GM12878 (cell line): ENCODE results near the gene ADK. TPM values are rescaled to one million over a fixed set of nuclear protein-coding genes. Genes with fewer than 3 reads are reported as not detected.

Experiments used
- ATAC-seq: fragments of 200-7000 bp; cut with Tn5 transposase; 3 replicates; pipeline ENCODE4 v1.9.1; 2020; ENCODE audit warnings: mild to moderate bottlenecking, moderate library complexity
- BruUV-seq: library from RNA; stranded (reverse); fragments of 400-500 nt; replicated peaks from 2 replicates; lab custom pipeline; 2021; lab: Mats Ljungman, UMichigan
- CTCF ChIA-PET: fragments of 300-600 bp; sonication (Branson Sonifier 250); formaldehyde crosslinking; extraction: SDS; loops from one replicate; lab custom pipeline; 2021; ENCODE audit warnings: inconsistent platforms; lab: Yijun Ruan, JAX
- POLR2A ChIA-PET: fragments of 350-600 bp; formaldehyde crosslinking; extraction: SDS; loops from one replicate; lab custom pipeline; 2021; ENCODE audit warnings: inconsistent platforms; lab: Charles Lee
- RAD21 ChIA-PET: fragments of 300-600 bp; sonication (Branson Sonifier 250); formaldehyde crosslinking; loops from one replicate; lab custom pipeline; 2023; ENCODE audit warnings: antibody characterized with exemption; ENCODE audit not compliant: unreplicated experiment; lab: Charles Lee
- SMC1A ChIA-PET: fragments of 300-600 bp; sonication (Branson Sonifier 250); formaldehyde crosslinking; loops from one replicate; lab custom pipeline; 2023; ENCODE audit not compliant: unreplicated experiment, uncharacterized antibody; lab: Charles Lee
- DNase-seq: peaks from one replicate; pipeline ENCODE4 v3.0.0-alpha.2; 2011; ENCODE audit warnings: low read depth, low spot score
- FAIRE-seq: peaks from 3 replicates; lab custom pipeline; 2011; peaks lifted over from hg19 to GRCh38; lab: Jason Lieb, UNC
- H2AFZ ChIP-seq: 2 replicates; pipeline ENCODE4 v1.6.0; 2011; ENCODE audit warnings: low read depth, low read length, control low read depth; ENCODE audit not compliant: control insufficient read depth
- H3K27ac ChIP-seq: 2 replicates; pipeline ENCODE4 v1.5.1; 2011; ENCODE audit warnings: control low read depth; ENCODE audit not compliant: control insufficient read depth, insufficient read depth
- H3K27me3 ChIP-seq, 2 experiments: replicated peaks in 1 of 2; 2 replicates each; pipeline versions ENCODE4 v1.6.0 to v1.6.1; 2011; ENCODE audit warnings: low read length in 1 of 2; ENCODE audit not compliant: control insufficient read depth in 2 of 2, insufficient read depth in 2 of 2
- H3K36me3 ChIP-seq, 2 experiments: 2 replicates each; pipeline ENCODE4 v1.5.1; 2011; ENCODE audit warnings: low read length in 1 of 2; ENCODE audit not compliant: control insufficient read depth in 2 of 2, insufficient read depth in 2 of 2
- H3K4me1 ChIP-seq: 2 replicates; pipeline ENCODE4 v1.6.1; 2011; ENCODE audit warnings: mild to moderate bottlenecking, low read length, moderate library complexity, mixed read lengths; ENCODE audit not compliant: control insufficient read depth, insufficient read depth
- H3K4me2 ChIP-seq: 2 replicates; pipeline ENCODE4 v1.6.0; 2011; ENCODE audit warnings: control low read depth; ENCODE audit not compliant: control insufficient read depth, insufficient read depth
- H3K4me3 ChIP-seq: fragments of 200-600 bp; sonication (generic); 2 replicates; pipeline ENCODE4 v1.5.1; 2016
- H3K79me2 ChIP-seq: 2 replicates; pipeline ENCODE4 v1.6.0; 2011; ENCODE audit warnings: low read length; ENCODE audit not compliant: control insufficient read depth, insufficient read depth
- H3K9ac ChIP-seq: 2 replicates; pipeline ENCODE4 v1.8.0; 2011; ENCODE audit warnings: low read length, control low read depth, mixed read lengths; ENCODE audit not compliant: control insufficient read depth, insufficient read depth
- H3K9me3 ChIP-seq: replicated peaks from 3 replicates; pipeline ENCODE4 v1.5.1; 2011; ENCODE audit warnings: mild to moderate bottlenecking, low read length; ENCODE audit not compliant: control insufficient read depth, insufficient read depth
- H4K20me1 ChIP-seq: 2 replicates; pipeline ENCODE4 v1.6.0; 2011; ENCODE audit not compliant: control insufficient read depth, insufficient read depth
- ATF7 ChIP-seq: fragments of 450-650 bp; IDR thresholded peaks from 2 replicates; pipeline ENCODE4 v1.6.1; 2016; ENCODE audit warnings: low read depth, mild to moderate bottlenecking
- CHD2 ChIP-seq: IDR thresholded peaks from 2 replicates; pipeline ENCODE4 v1.6.1; 2011; ENCODE audit warnings: low read depth, low read length, improper control_type of control experiment, borderline replicate concordance
- MYC ChIP-seq: IDR thresholded peaks from 2 replicates; pipeline ENCODE4 v1.6.1; 2011; ENCODE audit warnings: mild to moderate bottlenecking, low read length, moderate library complexity, inconsistent platforms; ENCODE audit not compliant: insufficient read depth, insufficient replicate concordance, insufficient read length, severe bottlenecking
- NFIC ChIP-seq: IDR thresholded peaks from 2 replicates; pipeline ENCODE4 v1.6.1; 2012; ENCODE audit warnings: low read depth, mild to moderate bottlenecking, inconsistent platforms, low read length, moderate library complexity
- NFYA ChIP-seq: IDR thresholded peaks from 2 replicates; pipeline ENCODE4 v1.6.1; 2011; ENCODE audit warnings: low read depth, mild to moderate bottlenecking, low read length, improper control_type of control experiment, borderline replicate concordance
- RELA ChIP-seq: fragments of 450-650 bp; IDR thresholded peaks from 2 replicates; pipeline ENCODE4 v1.8.0; 2014; ENCODE audit warnings: borderline replicate concordance; ENCODE audit not compliant: partially characterized antibody
- SKIL ChIP-seq: fragments of 450-650 bp; IDR thresholded peaks from 2 replicates; pipeline ENCODE4 v1.6.1; 2017; ENCODE audit warnings: mild to moderate bottlenecking, low read depth, inconsistent platforms; ENCODE audit not compliant: poor library complexity, severe bottlenecking
- SMARCA5 ChIP-seq: fragments of 450-650 bp; IDR thresholded peaks from 2 replicates; pipeline ENCODE4 v1.6.1; 2017; ENCODE audit warnings: mild to moderate bottlenecking
- SMC3 ChIP-seq: IDR thresholded peaks from 2 replicates; pipeline ENCODE4 v1.6.1; 2011; ENCODE audit warnings: low read length, improper control_type of control experiment, borderline replicate concordance
- ZNF24 ChIP-seq: fragments of 450-650 bp; IDR thresholded peaks from 2 replicates; pipeline ENCODE4 v1.6.1; 2017; ENCODE audit warnings: antibody characterized with exemption, mild to moderate bottlenecking
- ZNF384 ChIP-seq: IDR thresholded peaks from 2 replicates; pipeline ENCODE4 v1.6.1; 2012; ENCODE audit warnings: low read depth, mild to moderate bottlenecking, low read length, improper control_type of control experiment, borderline replicate concordance
- WGBS: methylation state at CpG from one replicate; pipeline ENCODE4 v1.1.6; 2016; ENCODE audit warnings: low lambda C conversion rate; ENCODE audit not compliant: insufficient replicate concordance, insufficient coverage; ENCODE audit errors: missing lambda C conversion rate; 5-methylcytosine and 5-hydroxymethylcytosine counted together
- in situ Hi-C: fragments of 300-500 bp; cut with MboI; formaldehyde crosslinking; loops from 9 replicates; pipeline ENCODE4 v1.14.3; 2018; ENCODE audit warnings: mixed read lengths
- intact Hi-C: fragments of 100-400 bp; cut with micrococcal nuclease; formaldehyde crosslinking; loops from one replicate; pipeline ENCODE4 v1.14.2; 2022; ENCODE audit not compliant: unreplicated experiment
- polyA plus RNA-seq, 11 experiments: library from polyadenylated mRNA; depleted of rRNA in 4 of 11; unstranded in 6 of 11; stranded (reverse) in 5 of 11; fragments of >200 nt; fragmentation: Nextera tagmentation in 4 of 11; fragmentation: Illumina TruSeq in 1 of 11; extraction: Ambion mirVana in 4 of 11; extraction: Trizol in 1 of 11; gene quantifications; 1 replicate in 1 of 11; 2 replicates in 10 of 11; pipeline versions ENCODE4 v1.2.1 to v1.2.3, GENCODE V29; 2011 to 2016; ENCODE audit warnings: inconsistent platforms in 2 of 11, missing spikeins in 2 of 11, low read depth in 1 of 11
- total RNA-seq, 4 experiments: library from RNA; depleted of rRNA in 3 of 4; stranded (reverse); fragments of >200 nt in 3 of 4; fragmentation: Illumina TruSeq in 1 of 4; extraction: Trizol in 1 of 4; gene quantifications; 2 replicates each; pipeline versions ENCODE4 v1.2.1 to v1.2.3, GENCODE V29; 2013 to 2021

Gene ADK
- total and polyA plus RNA-seq, 10 of the 15 experiments (the other 5 are each of a cell fraction or from before 2014, with no cell fraction given), result 42.0 to 151 (median 81.6) TPM

- no TSS peak for BruUV-seq
- TF ChIP-seq CHD2 (no peak), SKIL (no peak), SMARCA5 (no peak), SMC3 (no peak), ZNF384 (no peak), NFYA (no peak), RELA (no peak), NFIC (no peak), MYC (no peak), ZNF24 (no peak), ATF7 (no peak)
- TF ChIP-seq, all 136 proteins: peak for 0
- ChIA-PET POLR2A (no interaction called here), SMC1A (interaction anchor here (1.4 kb wide), 1 partner anchor 22 kb away, joined by 5 read pairs; no protein-coding TSS in a partner anchor), CTCF (no interaction called here), RAD21 (no interaction called here)
- in situ Hi-C loops (no loop called here), intact Hi-C loops (no loop called here)
- peaks cover 9% of the 10 kb centered on the region for H3K9me3 ChIP-seq
- ATAC-seq (no peak), FAIRE-seq (no peak), DNase-seq (no peak)
- no peak overlapping the region for H3K27ac ChIP-seq
- no peaks in the 10 kb centered on the region; a peak in 2 of 4 replicates for H3K36me3 ChIP-seq
- H3K4me2 ChIP-seq, result no peak overlapping the region
- WGBS, result 100% methylated on average over 1 of the region's 1 CpG
- H2AFZ ChIP-seq, result no peak overlapping the region
- no peaks in the 10 kb centered on the region for H3K4me1 ChIP-seq
- H4K20me1 ChIP-seq, result no peaks in the 10 kb centered on the region
- no peaks in the 10 kb centered on the region for H3K27me3 ChIP-seq
- no peak overlapping the region for H3K9ac ChIP-seq
- H3K4me3 ChIP-seq, result no peak overlapping the region
- no peaks in the 10 kb centered on the region for H3K79me2 ChIP-seq
These were observed 329.8 kb downstream of the ADK start for GRCh38 chr10:74480778-74481177.
